D721Med (cell line): Measurements from ENCODE around the gene TUT4.

Source experiments
- DNase-seq: peaks from one replicate; pipeline ENCODE4 v3.0.0; 2011; ENCODE audit warnings: low spot score; ENCODE audit not compliant: insufficient read length
- FAIRE-seq: peaks from 2 replicates; lab custom pipeline; 2011; peaks lifted over from hg19 to GRCh38; lab: Jason Lieb, UNC
- TF ChIP-seq, protein P1 (sequence below): IDR thresholded peaks from 2 replicates; pipeline ENCODE4 v1.5.1; 2012; ENCODE audit warnings: mild to moderate bottlenecking, control low read depth; ENCODE audit not compliant: insufficient read depth; ENCODE audit errors: missing control alignments

The TUT4 gene

GRCh38 chr1:52420713-52421112 lies 132.2 kb downstream of the TUT4 start:
- TF ChIP-seq, protein P1, sequence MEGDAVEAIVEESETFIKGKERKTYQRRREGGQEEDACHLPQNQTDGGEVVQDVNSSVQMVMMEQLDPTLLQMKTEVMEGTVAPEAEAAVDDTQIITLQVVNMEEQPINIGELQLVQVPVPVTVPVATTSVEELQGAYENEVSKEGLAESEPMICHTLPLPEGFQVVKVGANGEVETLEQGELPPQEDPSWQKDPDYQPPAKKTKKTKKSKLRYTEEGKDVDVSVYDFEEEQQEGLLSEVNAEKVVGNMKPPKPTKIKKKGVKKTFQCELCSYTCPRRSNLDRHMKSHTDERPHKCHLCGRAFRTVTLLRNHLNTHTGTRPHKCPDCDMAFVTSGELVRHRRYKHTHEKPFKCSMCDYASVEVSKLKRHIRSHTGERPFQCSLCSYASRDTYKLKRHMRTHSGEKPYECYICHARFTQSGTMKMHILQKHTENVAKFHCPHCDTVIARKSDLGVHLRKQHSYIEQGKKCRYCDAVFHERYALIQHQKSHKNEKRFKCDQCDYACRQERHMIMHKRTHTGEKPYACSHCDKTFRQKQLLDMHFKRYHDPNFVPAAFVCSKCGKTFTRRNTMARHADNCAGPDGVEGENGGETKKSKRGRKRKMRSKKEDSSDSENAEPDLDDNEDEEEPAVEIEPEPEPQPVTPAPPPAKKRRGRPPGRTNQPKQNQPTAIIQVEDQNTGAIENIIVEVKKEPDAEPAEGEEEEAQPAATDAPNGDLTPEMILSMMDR, result no peak
- DNase-seq (no peak), FAIRE-seq (no peak)

DNA sequence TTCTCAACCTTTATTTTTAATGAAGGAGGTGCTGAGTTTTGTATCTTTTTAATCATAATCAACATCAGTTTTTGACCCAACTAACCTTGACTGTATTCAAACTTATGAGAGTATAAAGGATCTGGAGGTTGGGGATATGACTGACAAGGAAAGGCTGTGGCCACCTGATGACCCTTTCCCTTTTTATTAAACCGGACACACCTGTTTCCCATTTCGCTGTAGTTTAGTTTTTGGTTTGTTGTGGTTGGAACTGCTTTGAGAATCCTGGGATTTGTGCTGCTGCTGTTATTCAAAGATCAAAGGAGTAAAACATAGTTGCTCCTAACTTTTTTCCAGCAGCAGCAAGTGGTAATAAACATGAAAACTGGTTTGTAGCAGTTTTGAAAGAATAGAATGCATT lies 136.1 kb downstream of the TUT4 start:
- FAIRE-seq, result no peak
- TF ChIP-seq, protein P1, result no peak
- no peak for DNase-seq

DNA sequence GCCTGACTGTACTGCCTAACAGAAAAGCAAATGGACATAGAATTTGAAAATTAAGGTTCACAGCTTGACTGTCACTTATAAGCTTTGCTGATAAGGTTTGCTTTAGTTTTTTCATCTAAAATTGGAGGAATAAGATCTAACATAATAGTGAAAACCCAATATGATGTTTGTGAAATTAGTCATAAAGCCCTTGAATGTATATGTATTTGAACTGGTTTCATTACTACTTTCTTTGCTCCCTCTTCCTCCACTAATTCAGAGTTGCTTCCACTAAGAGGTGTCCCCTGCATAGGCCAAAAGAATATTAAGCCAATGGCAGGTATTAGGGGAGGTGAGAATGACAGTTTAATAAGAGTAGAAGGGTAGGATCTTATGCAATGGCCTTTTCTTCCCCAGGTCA lies 137.9 kb downstream of the TUT4 start:
- TF ChIP-seq, protein P1, result no peak
- FAIRE-seq, result no peak
- no peak for DNase-seq

- TF ChIP-seq, protein P1, result no peak
- FAIRE-seq, result no peak
- no peak for DNase-seq
Measured at GRCh38 chr1:52413410-52413989, 139.4 kb downstream of the TUT4 start.

- no peak for FAIRE-seq
- TF ChIP-seq, protein P1, result no peak
Measured at GRCh38 chr1:52404975-52405338, 147.9 kb downstream of the TUT4 start.

DNA sequence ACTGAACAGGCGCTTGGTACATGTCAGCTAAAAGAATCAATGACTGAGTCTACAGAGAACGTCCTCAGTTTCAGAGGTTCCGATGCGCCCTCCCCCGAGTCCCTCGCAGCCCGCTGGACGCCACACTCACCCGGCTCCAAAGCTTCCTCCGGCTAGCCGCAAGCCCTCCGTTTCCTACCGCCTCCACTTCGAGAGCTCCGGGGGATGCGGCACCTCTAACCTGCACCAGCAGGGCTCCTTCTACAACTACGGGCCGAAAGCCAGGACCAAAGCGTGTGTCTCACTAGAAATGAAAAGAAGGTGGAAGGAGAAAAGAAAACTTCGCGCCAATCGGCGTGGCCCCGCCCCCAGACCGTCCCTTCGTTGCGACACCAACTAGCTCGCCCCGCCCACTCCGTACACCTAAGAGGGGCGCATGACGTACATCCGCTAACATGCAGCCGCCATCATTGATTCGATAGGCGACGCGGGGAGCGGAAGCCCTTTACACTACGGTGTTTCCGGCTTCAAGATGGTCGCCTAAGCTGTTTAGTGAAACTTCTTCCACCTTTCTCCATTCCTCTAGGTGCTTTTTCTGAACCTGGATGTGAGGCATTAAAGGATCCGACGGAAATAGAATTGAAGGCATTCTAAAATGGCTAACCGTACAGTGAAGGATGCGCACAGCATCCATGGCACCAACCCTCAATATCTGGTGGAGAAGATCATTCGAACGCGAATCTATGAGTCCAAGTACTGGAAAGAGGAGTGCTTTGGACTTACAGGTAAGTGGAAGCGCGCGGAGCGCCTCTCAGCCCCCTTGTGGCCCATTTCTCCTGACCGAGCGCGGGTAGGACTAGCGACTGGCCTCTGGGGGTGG lies 148.5 kb downstream of the TUT4 start, which contains the start of the genes ORC1 and PRPF38A:
TSS of gene ORC1 (minus strand) at position 308 of the 859 bp plus-strand sequence. CDS start 2,200 bp downstream, outside the sequence.
TSS of gene PRPF38A (plus strand) at position 487 of the 859 bp plus-strand sequence. CDS start at position 635, 148 bp downstream.
- peak; percentile 90 for DNase-seq
- TF ChIP-seq, protein P1, result no peak
- FAIRE-seq, result no peak

More at GRCh38 chr1:52404975-52405338, 147.9 kb downstream of the TUT4 start:
- no peak for DNase-seq
